WI38 (cell line): Measurements from ENCODE around the gene MICU2.

ENCODE experiments used
- H3K4me3 ChIP-seq: 2 replicates; pipeline ENCODE4 v1.5.1; 2011; ENCODE audit warnings: low read depth, mild to moderate bottlenecking, control low read depth, low read length
- CTCF ChIP-seq: IDR thresholded peaks from 2 replicates; pipeline ENCODE4 v1.5.1; 2012; ENCODE audit warnings: low read depth, mild to moderate bottlenecking, control low read depth, low read length

MICU2 gene

GRCh38 chr13:21544515-21544914 is 59.5 kb downstream of the MICU2 start:
- H3K4me3 ChIP-seq: no peak overlapping the region
- TF ChIP-seq CTCF: no peak

- no peak overlapping the region for H3K4me3 ChIP-seq
- TF ChIP-seq CTCF: no peak
Observed at GRCh38 chr13:21542563-21542962, 61.4 kb downstream of the MICU2 start.

DNA sequence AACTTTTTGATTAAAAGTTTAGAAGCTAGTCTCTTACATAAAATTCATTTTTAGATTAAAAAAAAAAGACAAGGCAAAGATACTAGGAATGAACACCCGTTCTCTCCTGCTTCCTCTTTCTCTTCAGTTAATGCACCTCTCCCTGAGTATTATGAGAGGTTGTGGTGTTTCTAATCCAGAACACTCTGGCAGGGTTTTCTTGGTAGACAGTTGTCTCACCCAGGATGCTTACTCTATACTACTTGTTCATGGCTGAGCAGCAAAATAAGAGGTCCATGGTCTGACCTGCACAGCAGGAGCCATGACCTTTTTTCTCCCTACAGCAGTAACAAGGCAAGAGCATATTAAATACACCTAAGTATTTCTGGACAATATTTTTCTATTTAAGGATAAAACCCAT is 62.0 kb downstream of the MICU2 start:
- no peak for TF ChIP-seq CTCF
- H3K4me3 ChIP-seq: no peak overlapping the region

- no peak for TF ChIP-seq CTCF
- no peak overlapping the region for H3K4me3 ChIP-seq
Observed at GRCh38 chr13:21541271-21541670, 62.7 kb downstream of the MICU2 start.

GRCh38 chr13:21539687-21540086 is 64.3 kb downstream of the MICU2 start:
- no peak for TF ChIP-seq CTCF
- H3K4me3 ChIP-seq: no peak overlapping the region

- no peak for TF ChIP-seq CTCF
Observed at GRCh38 chr13:21538753-21539152, 65.2 kb downstream of the MICU2 start.

GRCh38 chr13:21538280-21538679 is 65.7 kb downstream of the MICU2 start:
- H3K4me3 ChIP-seq: no peak overlapping the region
- TF ChIP-seq CTCF: no peak

More at GRCh38 chr13:21538753-21539152, 65.2 kb downstream of the MICU2 start:
- no peak overlapping the region for H3K4me3 ChIP-seq
